Stimulated activated naive CD8-positive, alpha-beta T cell treated with anti-CD3 and anti-CD28 coated beads, Interleukin-15, Interleukin-2, amounts not matched to agents 100 ng/mL and 50 ng/mL, for 24 hours (primary cell): Measurements from ENCODE around the gene ANKRD13B.
"Not testable (repeated sequence)": the region's sequence is repeated elsewhere in the genome, so short reads cannot be mapped to it uniquely, and the experiment has no call there.

ENCODE experiments used
- H3K27ac Mint-ChIP-seq: one replicate; pipeline ENCODE4 v1.8.0; 2021; ENCODE audit warnings: mild to moderate bottlenecking, mixed read lengths
- H3K27me3 Mint-ChIP-seq: one replicate; pipeline ENCODE4 v1.8.0; 2021; ENCODE audit warnings: mixed read lengths
- H3K36me3 Mint-ChIP-seq: one replicate; pipeline ENCODE4 v1.8.0; 2021; ENCODE audit warnings: low read depth, mixed read lengths
- H3K4me1 Mint-ChIP-seq: one replicate; pipeline ENCODE4 v1.8.0; 2021; ENCODE audit warnings: low read depth, mixed read lengths
- H3K4me3 Mint-ChIP-seq: one replicate; pipeline ENCODE4 v1.8.0; 2021; ENCODE audit warnings: mild to moderate bottlenecking, mixed read lengths
- H3K9me3 Mint-ChIP-seq: one replicate; pipeline ENCODE4 v1.8.0; 2021; ENCODE audit warnings: mixed read lengths

Gene ANKRD13B

DNA sequence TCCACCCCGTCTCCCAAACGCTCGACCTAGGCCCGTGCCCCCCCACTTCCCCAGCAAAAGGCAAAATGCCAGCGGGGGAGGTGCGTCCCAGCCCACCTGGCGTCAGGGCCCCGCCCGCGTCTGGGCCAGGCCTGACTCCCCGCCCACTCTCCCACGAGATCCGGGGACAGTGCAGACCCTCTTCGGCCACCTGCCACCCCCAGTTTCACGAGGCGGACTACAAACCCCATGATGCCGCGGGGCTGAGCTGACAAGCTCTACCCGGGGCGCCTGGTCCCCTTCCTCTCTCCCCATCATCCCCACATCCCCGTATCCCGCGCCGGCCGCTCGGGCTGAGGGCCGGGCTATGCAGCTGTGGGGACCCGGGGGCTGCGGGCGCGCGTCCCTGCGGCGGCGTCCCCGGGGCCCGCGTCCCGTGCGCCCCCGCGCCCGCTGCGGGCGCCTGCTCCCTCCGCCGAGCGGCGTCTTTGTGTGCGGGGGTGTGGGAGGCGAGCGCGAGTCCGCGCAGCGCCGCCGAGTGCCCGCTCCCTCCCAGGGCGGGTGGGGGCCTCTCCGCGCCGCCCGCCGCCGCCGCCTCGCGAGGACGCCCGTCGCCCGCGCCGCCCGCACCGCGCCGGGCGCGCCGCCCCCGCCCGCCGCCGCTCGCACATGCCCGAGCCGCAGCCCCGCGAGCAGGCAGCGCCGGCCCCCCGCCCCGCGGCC lies at the start of gene ANKRD13B:
Gene ANKRD13B (plus strand): TSS at position 283 of the 702 bp plus-strand sequence. CDS start 490 bp downstream, outside the sequence.
- H3K9me3 Mint-ChIP-seq: no peaks in the 10 kb centered on the region
- H3K27me3 Mint-ChIP-seq: no peaks in the 10 kb centered on the region
- H3K4me3 Mint-ChIP-seq: peak within 1 kb of the TSS; percentile 79
- H3K4me1 Mint-ChIP-seq: peaks cover 50% of the 10 kb centered on the region
- H3K36me3 Mint-ChIP-seq: no peaks in the 10 kb centered on the region
- peak within 1 kb of the TSS; percentile 68 for H3K27ac Mint-ChIP-seq

DNA sequence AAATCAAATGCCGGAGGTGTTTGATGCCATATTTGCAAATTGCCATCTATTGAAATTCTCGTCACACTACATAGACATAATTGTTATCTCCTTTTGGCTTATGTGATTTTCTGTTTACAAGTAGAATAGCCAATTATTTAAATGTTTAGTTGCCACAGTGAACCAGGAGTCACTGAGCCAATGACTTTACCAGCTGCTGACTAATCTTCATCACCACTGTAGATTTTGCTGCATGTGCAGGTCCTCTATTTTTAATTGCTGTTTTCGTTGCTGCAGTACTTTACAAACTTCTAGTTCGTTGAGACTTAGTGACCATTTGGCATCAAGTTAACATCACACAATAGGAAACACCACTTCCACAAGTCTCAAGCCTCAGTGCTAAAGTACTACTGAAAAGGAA lies 48.9 kb upstream of the ANKRD13B start:
- H3K27ac Mint-ChIP-seq: no peak overlapping the region

DNA sequence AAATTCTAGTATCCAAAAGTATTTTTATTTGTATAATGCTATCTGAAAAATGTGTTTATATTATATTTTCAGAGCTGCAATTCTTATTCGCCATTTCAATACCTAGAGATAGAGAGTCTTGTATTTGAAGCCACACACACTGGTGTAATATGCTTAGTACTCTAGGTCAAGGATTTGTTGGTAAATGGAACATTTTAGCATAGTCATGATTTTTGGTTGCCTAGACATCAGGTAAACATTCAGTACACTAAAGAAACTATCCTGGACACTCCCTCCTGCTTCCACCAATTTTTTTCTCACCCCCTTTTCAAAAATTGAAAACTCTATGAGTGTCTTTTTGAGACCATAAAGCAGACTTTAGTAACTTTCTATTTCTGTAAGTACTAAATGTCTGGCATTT lies 46.8 kb upstream of the ANKRD13B start:
- Mint-ChIP-seq H3K27me3 (no peaks in the 10 kb centered on the region), H3K27ac (no peak overlapping the region), H3K4me3 (no peak overlapping the region), H3K4me1 (peaks cover 15% of the 10 kb centered on the region), H3K36me3 (peaks cover 19% of the 10 kb centered on the region), H3K9me3 (no peaks in the 10 kb centered on the region)

More for the DNA sequence above, 48.9 kb upstream of the ANKRD13B start:
- Mint-ChIP-seq H3K9me3 (no peaks in the 10 kb centered on the region), H3K4me1 (peaks cover 9% of the 10 kb centered on the region), H3K4me3 (no peak overlapping the region), H3K27me3 (no peaks in the 10 kb centered on the region), H3K36me3 (peaks cover 29% of the 10 kb centered on the region)

DNA sequence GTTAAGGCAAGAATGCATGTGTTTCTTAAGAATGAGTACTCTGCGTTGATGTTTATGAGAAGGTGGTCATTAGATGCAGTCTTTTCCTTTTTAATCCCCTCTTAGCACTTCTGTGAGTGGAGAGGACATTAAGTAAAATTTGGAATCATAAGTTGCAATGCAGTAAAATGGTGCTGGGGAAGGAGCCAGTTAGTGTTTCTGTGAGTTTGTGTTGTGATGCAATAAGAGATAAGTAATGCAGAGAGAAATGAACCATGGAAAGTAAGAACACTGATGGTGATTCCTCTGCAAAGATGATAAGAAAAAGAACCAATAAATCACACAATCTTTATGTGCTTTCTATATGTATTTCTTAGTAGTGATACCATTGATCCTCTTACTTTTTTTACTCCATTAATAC lies 46.1 kb upstream of the ANKRD13B start:
- Mint-ChIP-seq H3K36me3 (peaks cover 19% of the 10 kb centered on the region), H3K27ac (no peak overlapping the region), H3K4me1 (peaks cover 15% of the 10 kb centered on the region), H3K27me3 (no peaks in the 10 kb centered on the region), H3K4me3 (no peak overlapping the region), H3K9me3 (no peaks in the 10 kb centered on the region)

DNA sequence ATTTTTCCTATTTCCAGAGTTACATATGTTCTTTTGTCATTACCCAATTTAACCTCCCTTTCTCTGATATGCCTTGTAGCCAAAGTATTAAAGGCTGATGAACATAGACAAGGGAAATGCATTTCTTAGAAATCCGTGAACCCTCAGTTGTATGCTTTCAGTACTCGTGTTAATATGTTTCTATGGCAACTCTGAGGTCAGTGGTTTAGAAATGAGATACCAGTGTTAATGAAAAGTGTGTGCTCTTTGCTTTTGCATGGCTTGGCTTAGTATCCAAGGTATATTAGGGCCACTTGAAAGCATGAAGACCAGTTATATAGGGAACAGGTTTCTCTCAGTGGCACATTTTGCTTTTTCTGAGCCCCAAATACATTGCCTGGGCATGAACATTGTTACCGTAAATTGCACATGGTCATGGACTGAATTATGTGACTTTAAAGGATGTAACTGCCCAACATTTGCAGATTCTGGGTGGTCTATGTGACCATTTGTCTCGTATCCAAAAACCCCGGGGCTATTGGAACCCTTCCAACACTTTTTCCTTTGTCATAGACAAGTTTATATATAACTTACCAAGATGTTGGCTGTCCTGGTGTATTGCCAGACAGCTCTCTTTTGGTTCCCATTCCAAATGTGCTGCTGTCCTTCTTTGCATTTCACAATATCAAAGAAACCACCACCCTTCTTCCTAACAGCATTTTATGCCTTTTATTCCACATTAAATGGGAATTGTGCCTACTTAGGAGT lies 43.6 kb upstream of the ANKRD13B start:
- no peaks in the 10 kb centered on the region for H3K27me3 Mint-ChIP-seq
- no peak overlapping the region for H3K27ac Mint-ChIP-seq
- H3K36me3 Mint-ChIP-seq: peaks cover 6% of the 10 kb centered on the region
- H3K4me3 Mint-ChIP-seq: no peak overlapping the region
- H3K9me3 Mint-ChIP-seq: no peaks in the 10 kb centered on the region
- H3K4me1 Mint-ChIP-seq: peaks cover 15% of the 10 kb centered on the region

DNA sequence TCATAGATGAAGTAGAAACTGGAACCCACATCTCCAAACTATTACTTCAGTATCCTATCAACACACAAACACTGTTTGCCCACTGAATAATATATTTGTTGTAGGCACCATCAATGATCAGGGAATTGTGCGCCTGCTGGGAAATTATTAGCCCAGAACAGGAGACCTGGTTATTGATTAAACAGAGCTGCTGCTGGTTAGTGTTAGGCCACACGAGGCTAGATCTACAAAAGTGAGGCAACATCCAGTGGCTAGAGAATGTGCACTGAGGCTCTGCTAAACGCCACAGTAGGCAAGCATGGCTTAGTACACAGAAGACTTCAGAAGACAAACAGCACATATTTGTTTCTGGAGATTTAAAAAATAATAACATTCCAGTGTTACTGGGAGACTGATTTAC lies 37.1 kb upstream of the ANKRD13B start:
- Mint-ChIP-seq H3K36me3 (peaks cover 2% of the 10 kb centered on the region), H3K9me3 (no peaks in the 10 kb centered on the region), H3K4me3 (no peak overlapping the region), H3K27ac (no peak overlapping the region), H3K4me1 (peaks cover 33% of the 10 kb centered on the region), H3K27me3 (no peaks in the 10 kb centered on the region)

DNA sequence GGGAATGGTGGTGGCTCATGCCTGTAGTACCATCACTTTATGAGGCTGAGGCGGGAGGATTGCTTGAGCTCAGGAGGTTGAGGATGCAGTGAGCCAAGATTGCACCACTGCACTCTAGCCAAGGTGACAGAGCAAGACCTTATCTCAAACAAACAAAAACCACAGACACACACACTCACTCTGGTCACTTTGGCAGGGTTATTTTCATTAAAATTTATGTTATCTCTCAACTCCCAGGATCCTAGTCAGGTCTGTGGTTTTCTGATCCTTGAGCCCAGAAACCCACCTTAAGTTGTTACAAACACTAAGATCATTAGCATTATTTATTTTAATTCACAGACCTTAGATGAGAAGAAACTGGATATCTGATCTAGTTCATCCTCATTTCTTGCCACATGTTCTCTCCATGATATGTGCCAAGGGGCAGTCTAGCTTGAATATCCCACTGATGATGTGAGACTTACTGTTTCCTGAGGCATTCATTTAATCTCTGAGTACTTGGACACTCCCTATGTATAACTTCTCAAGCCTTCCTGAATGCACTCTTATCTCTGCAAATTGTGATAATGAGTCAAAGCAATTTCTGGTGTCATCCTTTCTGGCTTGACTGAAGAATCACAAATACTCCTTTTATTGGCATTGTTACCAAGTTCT lies 35.7 kb upstream of the ANKRD13B start:
- Mint-ChIP-seq H3K27ac (peak overlapping the region; percentile 45), H3K36me3 (peaks cover 10% of the 10 kb centered on the region), H3K9me3 (no peaks in the 10 kb centered on the region), H3K4me3 (no peak overlapping the region), H3K27me3 (no peaks in the 10 kb centered on the region), H3K4me1 (peaks cover 41% of the 10 kb centered on the region)

DNA sequence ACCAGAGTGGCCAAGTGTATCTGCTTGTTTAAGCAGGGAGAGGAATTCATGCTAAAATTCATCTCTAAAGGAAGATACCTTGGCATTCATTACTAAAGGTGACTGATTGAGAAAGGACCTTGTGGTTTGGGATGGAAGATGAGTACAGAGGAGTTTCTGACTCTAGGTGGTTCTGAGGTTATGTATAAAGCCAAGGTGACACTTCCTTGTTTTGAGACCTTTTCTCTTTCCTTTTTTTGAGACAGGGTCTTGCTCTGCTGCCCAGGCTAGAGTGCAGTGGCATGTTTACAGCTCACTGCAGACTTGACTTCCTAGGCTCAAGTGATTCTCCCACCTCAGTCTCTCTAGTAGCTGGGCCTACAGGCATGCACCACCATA lies 35.2 kb upstream of the ANKRD13B start:
- no peaks in the 10 kb centered on the region for H3K9me3 Mint-ChIP-seq
- no peaks in the 10 kb centered on the region for H3K27me3 Mint-ChIP-seq
- peaks cover 13% of the 10 kb centered on the region for H3K36me3 Mint-ChIP-seq
- peaks cover 46% of the 10 kb centered on the region for H3K4me1 Mint-ChIP-seq
- peak overlapping the region; percentile 45 for H3K27ac Mint-ChIP-seq
- no peak overlapping the region for H3K4me3 Mint-ChIP-seq

DNA sequence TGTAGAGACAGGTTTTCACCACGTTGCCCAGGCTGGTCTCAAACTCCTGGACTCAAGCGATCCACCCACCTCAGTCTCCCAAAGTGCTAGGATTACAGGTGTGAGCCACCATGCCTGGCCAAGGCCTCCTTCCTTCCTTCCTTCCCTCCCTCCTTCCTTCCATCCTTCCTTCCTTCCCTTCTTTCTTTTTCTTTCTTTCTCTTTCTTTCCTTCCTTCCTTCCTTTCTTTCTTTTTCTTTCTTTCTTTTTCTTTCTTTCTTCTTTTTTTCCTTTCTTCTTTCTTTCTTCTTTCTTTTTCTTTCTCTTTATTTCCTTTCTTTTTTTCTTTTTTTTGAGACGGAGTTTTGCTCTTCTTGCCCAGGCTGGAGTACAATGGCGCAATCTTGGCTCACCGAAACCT lies 34.8 kb upstream of the ANKRD13B start:
- H3K36me3 Mint-ChIP-seq: peaks cover 17% of the 10 kb centered on the region
- H3K27me3 Mint-ChIP-seq, H3K9me3 Mint-ChIP-seq, H3K27ac Mint-ChIP-seq, H3K4me3 Mint-ChIP-seq: not testable (repeated sequence)
- H3K4me1 Mint-ChIP-seq: peaks cover 50% of the 10 kb centered on the region

DNA sequence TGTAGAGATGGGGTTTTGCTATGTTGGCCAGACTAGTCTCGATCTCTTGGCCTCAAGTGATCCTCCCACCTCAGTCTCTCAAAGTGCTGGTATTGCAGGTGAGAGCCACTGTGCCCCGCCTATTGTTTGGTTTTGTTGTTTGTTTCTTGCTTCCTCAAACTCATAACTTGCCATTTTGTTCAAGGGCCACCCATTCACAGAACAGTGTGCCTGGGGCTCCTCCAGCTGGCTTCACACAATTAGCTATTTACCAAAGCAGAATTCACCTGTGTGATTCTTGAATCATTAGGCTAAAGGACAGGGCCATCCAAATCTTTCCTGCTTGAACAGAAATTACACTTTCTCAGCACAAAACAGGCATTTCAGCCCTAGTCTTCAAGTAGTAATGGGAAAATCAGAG lies 33.3 kb upstream of the ANKRD13B start:
- peaks cover 17% of the 10 kb centered on the region for H3K36me3 Mint-ChIP-seq
- no peak overlapping the region for H3K4me3 Mint-ChIP-seq
- H3K4me1 Mint-ChIP-seq: peaks cover 59% of the 10 kb centered on the region
- H3K9me3 Mint-ChIP-seq: no peaks in the 10 kb centered on the region
- H3K27ac Mint-ChIP-seq: no peak overlapping the region
- H3K27me3 Mint-ChIP-seq: no peaks in the 10 kb centered on the region

DNA sequence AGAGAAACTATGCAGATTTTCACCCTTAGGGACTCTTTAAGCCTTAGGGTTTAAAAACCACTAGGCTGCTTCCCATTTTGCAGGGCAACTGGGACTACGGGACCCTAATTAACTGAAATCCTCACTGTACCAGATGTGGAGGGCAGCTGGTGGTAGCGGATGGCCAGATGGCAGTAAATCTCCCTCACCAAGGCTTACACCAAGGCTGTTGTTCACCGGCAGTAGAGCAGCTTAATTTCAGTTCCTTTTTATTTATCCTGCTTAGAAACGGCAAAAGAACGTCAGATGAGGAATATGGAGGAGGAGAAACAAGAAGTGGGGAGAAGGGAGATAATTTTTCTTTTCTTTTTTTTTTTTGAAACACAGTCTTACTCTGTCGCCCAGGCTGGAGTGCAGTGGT lies 32.6 kb upstream of the ANKRD13B start:
- Mint-ChIP-seq H3K9me3 (no peaks in the 10 kb centered on the region), H3K4me1 (peaks cover 63% of the 10 kb centered on the region), H3K27me3 (no peaks in the 10 kb centered on the region), H3K27ac (no peak overlapping the region), H3K4me3 (no peak overlapping the region), H3K36me3 (peaks cover 17% of the 10 kb centered on the region)

DNA sequence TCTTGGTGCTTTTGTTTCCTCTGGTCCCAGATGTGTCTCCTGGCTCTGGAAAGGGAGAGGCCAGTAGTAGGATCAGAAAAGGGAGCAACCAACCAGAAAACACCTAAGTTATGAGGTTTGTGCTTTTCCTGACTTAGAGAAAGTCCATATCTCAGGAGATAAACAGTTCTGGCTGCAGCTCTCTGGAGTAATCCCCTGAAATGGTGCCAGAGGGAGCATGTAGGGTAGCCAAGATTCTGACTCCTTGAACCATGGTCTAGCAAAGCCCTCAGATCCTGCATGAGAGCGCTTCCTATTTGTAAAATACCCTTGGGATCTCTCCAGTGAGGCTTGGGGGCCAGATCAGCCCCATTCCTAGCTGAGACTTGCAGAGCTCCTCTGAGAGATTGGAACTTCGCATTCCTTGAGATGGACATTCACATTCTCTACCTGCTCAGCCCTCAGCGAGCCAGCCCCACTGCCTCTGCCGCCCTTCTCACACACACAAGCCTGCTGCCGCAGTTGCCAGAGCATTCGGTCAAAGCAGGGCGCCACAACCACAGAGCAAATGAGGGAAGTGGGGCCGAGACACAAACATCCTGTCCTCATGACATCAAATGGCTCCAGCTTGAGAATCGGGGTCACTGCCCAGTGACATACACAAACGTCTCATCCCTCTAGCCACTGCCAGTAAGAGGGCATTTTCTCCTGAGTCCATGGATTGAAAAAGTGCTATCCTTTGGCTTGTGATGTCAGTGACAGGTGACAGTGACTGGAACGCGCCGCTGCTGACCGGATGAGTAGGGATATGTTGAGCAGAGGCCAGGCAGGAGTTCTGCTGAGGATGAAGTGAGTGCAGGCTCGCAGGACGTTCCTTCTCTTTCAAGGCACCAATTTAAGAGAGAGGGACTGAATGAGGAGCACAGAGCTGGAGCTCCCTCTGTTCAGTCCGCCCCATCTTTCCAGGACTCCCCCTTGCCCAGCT lies 31.1 kb upstream of the ANKRD13B start:
- Mint-ChIP-seq H3K27ac (peak overlapping the region; percentile 58), H3K27me3 (no peaks in the 10 kb centered on the region), H3K9me3 (no peaks in the 10 kb centered on the region), H3K4me3 (no peak overlapping the region), H3K36me3 (peaks cover 17% of the 10 kb centered on the region), H3K4me1 (peaks cover 70% of the 10 kb centered on the region)

DNA sequence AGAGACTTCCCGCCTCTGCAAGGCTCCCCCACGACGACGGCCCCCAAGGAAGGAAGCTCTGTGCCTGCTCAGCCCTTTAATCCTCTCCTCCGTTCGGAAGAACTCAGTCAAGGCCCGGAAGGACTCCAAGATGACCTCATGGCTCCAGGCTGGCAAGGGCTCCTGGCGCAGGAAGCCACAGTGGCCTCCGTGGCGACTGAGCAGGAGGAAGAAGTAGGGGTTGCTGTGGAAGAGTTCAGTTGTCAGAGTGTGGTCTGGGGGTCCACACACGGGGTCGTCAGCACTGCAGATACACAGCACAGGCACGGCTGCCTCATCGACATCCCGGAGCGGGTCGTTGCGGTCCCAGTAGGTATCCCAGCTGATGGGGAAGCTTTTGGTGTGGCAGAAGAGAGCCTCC lies 30.3 kb upstream of the ANKRD13B start:
- Mint-ChIP-seq H3K9me3 (no peaks in the 10 kb centered on the region), H3K27me3 (no peaks in the 10 kb centered on the region), H3K27ac (no peak overlapping the region), H3K36me3 (peaks cover 17% of the 10 kb centered on the region), H3K4me3 (no peak overlapping the region), H3K4me1 (peaks cover 62% of the 10 kb centered on the region)

DNA sequence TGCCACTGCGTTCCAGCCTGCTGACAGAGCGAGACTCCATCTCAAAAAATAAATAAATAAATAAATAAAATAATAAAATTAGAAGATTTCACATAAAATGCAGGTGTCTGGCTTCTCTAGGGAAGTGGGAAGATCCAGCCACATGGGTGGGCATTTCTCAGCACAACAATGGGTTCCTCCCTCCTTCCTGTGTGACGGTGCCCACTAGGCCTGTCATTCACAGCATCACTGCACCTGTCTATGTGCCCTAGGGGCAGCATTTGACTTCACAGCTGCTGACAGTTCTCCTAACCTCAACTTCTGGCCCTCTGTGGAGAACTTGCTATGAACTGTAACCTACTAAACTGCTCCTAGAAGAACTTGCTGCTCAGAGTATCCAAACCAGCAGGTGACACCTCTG lies 29.1 kb upstream of the ANKRD13B start:
- Mint-ChIP-seq H3K4me3 (peak overlapping the region; percentile 11), H3K9me3 (no peaks in the 10 kb centered on the region), H3K4me1 (peaks cover 53% of the 10 kb centered on the region), H3K27me3 (no peaks in the 10 kb centered on the region), H3K27ac (no peak overlapping the region), H3K36me3 (peaks cover 17% of the 10 kb centered on the region)
